Activated T-cell treated with anti-CD3 and anti-CD28 coated beads for 4 hours (primary cell): ENCODE measurements around the gene RRP12.
"Not testable (repeated sequence)": the region's sequence is repeated elsewhere in the genome, so short reads cannot be mapped to it uniquely, and the experiment has no call there.

Experiments used
- DNase-seq: peaks from one replicate; pipeline ENCODE4 v3.0.0-alpha.2; 2020

RRP12 gene

DNA sequence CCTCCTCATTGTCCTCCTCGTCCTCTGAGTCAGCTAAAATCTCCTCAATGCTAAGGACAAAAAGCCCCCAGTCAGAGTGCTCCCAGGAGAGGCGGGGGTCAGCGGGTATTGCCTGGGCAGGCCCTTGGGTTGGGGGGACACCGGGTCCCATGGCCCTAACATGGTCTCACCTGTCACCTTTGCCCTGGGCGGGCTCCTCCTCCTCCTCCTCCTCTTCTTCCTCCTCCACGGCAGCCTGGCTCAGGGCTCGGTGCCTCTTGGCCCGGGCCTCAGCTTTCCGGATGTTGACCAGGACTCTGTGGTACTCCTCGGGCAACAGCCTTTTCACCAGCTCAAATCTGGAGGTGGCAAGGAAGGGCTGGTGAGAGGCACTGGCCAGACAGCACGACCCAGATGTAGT lies 34.6 kb downstream of the RRP12 start:
- no peak for DNase-seq

DNA sequence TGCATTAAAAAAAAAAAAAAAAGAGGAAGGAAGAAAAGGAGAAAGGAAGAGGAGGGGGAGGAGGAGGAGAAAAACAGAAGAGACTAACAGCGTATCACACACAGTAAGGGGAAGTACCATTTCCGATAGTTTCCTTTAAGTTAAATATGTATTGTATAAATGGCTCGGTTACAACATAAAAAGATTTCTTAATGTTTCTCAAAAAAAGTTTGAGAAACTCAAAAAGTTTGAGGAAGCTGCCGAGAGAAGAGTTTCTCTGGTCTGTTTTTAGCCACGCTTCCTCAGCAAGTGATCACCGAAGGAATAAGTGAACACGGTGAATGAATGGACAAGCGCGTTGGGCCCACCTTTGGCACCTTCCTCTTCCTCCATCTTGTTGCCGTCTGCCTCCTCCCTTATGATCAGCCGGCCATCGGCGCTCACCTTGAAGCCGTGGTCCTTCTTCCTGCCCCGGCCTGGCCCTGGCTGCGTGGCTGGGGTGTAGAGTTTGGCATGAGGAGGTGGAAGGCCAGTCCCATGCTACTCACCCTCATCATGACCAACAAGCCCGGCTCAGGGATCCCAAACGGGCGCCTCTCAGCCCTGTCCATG lies 35.3 kb downstream of the RRP12 start:
- DNase-seq = no peak

GRCh38 chr10:97363071-97363470 lies 38.1 kb downstream of the RRP12 start:
- DNase-seq = no peak

DNA sequence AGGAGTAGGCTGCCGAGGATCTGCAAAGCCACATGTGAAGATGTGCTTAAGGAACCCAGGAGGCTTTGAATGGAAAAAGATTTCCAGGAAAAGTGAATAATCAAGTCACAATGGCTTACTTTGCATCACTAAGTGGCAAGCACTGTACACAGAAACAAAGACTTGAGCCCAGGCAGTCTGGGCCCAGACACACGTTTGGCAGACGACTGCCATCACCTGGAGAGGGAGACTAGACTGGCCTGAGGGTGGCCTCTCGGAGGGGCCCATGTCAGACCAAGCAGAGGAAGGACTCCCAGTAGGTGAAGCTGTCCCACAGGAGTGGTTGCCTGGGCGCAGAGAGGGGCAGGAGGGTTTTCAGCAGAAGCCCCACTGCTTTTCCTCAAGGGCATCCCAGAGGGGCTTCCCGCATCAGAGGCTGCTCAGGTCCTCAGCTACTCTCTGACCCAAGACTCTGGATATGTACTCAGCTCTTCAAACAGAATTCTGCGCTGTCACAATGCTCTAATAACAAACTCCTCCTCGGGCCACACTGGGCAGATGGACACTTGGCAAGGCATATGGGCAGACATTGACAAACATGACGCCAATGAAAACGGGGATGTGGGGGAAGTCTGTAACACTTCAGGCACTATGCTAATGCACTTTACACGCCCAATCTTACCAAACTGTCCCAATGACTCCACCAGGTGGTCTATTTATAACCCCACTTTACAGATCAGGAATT lies 38.7 kb downstream of the RRP12 start:
- DNase-seq = no peak

GRCh38 chr10:97361537-97361901 lies 39.6 kb downstream of the RRP12 start:
- no peak for DNase-seq

- DNase-seq = no peak
Measured at GRCh38 chr10:97360705-97361536, 40.2 kb downstream of the RRP12 start.

- no peak for DNase-seq
Measured at GRCh38 chr10:97358781-97359180, 42.4 kb downstream of the RRP12 start.

DNA sequence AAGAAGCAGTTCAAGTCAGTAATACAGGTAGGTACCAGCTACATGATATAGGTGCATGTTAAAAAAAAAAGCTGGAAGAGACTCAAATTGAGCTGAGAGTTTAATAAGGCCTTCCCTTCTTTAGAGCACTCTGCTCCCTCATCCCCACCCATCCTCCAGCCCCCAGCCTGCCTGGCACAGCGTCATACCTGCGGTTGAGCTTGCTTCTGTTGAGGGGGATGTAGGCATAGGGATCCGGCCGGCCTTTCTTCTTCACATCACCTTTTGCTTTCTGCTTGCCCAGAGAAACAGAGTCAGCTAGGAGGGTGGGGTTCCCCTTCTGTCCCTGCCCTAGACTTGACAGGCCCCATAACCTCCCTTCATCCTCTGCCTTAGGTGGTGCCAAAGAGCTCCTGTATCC lies 42.8 kb downstream of the RRP12 start:
- no peak for DNase-seq

DNA sequence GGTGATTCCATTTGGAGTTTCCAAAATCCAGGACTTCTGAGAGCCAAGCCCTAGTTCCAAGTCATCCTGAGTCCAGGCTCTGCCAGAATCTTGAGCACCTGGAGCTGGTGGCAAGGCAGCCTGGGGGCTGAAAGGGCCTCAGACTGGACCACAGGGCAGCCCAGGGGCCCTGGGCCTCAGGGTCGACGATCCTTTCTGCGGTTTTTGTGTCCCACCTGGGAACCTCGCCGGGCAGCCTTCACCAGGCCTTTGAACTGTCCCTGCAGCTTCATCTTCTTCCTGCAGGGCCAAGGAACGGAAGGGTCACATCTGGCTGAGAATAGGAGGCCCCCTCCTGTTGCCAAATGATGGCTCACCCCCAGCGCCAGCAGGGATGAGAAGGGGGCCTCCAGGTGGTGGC lies 44.2 kb downstream of the RRP12 start:
- no peak for DNase-seq

DNA sequence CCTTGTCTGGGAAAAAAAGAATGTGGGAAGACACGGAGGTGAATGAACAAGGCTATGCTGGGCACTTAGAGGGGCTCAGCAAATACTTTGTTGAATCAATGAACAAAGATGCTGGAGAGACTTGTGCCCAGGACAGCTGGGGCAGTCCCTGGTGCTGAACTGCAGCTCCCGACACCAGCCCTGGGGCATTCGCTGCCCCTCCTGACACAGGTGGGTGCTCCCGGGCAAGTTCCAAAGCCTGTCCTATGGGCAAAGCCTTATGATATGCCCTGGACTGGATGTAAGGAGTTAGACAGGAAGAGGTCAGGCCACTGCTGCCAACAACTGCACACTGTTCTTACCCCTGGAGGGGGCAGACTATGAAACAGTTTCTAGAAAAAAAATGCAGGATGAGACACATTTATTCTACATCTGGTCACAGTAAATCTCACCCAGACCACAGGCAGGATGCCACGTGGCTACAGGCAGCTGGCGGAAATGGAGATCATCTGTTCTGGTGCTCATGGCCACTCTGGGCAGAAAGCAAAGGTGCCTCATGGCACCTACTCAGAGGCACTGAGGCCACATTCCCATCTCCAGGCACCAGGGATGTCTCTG lies 44.7 kb downstream of the RRP12 start:
- no peak for DNase-seq

DNA sequence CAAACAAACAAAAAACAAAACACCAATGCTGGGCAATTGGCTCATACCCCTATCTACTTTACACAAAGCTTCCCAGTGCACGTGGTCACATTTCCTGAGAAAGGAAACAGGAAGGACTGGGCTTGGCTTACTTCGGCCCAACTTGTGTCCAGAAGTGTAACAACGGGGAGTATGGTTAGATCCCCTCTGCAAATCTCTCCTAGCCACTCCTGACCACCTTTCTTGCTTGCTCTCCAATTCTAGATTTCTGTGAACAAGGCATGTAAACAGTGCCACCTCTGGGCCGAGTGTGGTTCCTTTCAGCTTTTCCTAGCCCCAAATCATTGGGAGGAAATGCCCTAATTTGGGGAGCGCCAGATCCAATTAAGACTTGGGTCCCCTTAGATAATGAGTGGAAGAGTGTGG lies 45.6 kb downstream of the RRP12 start:
- no peak for DNase-seq

DNA sequence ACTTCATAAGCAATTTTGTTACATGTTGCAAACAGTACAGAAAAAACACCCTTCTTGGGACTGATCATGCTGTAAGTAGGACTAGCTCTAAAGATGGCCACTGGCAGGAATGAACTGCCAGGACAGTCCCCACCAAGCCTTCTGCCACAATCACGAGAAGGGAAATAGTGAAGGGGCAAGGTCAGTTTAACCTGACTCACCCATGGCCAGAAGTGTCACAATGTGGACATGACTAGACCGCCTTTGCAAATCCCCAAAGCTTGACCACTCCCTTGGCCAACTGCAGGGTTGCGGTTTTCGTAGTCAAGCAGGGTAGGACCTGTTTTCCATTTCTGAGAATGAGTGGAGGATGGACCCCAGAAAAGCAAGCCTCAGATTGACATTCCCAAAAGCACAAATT lies 47.2 kb downstream of the RRP12 start:
- no peak for DNase-seq

- DNase-seq = no peak
Measured at GRCh38 chr10:97349752-97350513, 51.2 kb downstream of the RRP12 start.

- no peak for DNase-seq
Measured at GRCh38 chr10:97347317-97347716, 53.8 kb downstream of the RRP12 start.

- not testable (repeated sequence) for DNase-seq
Measured at GRCh38 chr10:97343664-97344063, 57.5 kb downstream of the RRP12 start.

DNA sequence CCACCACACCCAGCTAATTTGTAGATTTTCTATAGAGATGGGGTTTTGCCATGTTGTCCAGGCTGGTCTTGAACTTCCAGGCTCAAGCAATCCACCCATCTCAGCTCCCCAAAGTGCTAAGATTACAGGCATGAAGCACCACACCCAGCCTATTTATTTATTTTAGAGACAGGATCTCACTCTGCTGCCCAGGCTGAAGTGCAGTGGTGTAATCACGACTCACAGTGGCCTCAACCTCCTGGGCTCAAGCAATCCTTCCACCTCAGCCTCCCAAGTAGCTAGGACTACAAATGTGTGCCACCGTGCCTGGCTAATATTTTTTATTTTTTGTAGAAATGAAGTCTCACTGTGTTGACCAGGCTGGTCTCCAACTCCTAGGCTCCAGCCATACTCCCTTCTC lies 59.7 kb downstream of the RRP12 start:
- DNase-seq = no peak

DNA sequence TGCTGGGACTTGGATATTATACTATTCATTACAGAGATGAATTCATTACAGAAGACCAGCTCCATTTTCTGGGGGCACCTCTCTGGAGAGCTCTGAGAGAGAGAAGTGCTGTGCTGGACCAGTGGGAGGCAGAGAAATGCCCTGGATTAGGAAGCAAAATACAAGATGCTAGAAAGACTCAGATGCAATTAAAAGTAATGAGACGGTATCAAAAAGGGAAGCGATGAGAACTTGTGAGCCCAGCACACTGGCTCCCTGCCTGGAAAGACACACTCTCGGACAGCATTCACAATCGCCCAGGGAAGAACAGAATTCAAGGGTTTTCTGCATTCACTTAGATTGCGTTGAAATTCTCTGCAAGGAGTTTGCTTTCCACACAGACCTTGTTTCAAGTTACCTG lies 63.1 kb downstream of the RRP12 start:
- DNase-seq = no peak

DNA sequence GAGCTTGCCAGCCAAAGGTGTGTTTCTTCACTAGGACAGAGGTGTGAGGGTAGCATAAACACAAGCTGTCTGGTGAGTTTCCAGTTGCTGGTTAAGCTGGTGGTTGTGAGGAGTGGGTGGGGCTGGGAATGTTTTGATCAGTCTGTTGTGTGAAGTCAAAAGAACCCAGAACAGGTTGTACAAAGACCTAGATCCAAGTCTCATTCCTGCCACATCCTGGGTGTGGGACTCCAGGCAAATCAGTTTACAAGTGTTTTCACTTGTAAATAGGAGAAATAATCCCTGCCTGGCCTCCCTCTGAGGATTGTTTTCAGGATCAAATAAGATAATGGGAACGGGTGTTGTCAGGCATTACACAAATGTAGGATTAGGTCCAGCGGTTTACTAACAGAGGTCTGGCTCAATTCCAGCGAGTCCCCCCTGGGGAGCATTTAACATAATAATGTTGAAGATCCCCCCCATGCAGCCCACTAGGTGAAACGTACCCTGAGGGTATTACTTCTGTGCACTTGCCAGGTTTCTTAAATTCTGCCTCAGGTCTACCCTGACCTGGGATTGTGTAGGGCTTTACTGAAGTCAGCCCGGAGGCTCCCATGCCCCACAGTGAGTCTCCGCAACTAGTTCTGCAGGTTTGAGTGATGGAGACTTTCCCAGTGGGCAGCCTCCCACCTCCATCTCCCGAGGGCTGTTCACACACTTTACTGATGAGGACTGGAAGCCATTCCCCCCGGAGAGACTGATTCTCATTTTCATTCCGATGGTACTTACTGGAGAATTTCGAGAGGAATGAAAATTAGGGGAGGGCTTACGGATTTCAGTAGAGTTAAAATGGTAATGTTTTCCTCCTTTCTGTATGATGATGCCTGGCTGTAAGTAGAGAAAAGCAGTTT lies 64.0 kb downstream of the RRP12 start:
- DNase-seq = no peak

DNA sequence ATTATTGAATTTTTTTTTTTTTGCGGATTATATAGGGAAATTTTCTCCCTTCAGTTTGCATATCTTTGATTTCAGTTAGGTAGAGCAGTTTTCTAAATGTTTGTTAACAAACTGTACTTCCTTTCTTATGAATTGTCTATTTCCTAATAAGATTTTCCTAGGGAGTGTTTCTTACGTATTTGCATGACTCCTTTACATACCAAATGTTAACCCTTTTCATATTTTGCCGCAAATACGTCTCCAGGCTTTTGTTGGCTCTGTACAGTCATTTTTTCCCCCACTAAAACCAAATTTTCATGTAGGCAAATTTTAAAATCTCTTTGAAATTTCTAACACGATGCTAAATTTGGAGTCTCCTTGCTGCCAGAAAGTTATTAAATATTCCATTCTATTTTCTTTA lies 64.7 kb downstream of the RRP12 start:
- no peak for DNase-seq

DNA sequence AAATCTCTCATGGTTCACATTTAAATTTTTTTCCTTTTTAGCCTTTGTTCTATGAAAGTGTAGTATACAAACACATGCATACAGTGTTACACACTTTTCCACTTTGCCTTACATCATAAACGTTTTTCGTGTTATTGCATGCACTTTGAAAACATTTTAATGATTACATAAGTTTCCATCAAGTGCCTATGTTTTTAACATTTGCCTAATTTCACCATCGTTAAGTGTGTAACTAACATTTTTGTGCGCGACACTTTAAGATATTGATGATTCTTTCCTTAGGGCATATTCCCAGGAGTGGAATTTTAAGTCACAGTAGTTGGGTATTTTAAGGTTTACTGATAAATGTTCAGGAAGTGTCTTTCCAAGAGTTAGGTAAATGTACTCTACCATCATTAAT lies 65.1 kb downstream of the RRP12 start:
- DNase-seq = no peak

- no peak for DNase-seq
Measured at GRCh38 chr10:97335188-97335619, 65.9 kb downstream of the RRP12 start.
